DOHH2 (cell line): Measurements from ENCODE around the gene CDH26.
"Not testable (repeated sequence)": the region's sequence is repeated elsewhere in the genome, so short reads cannot be mapped to it uniquely, and the experiment has no call there.

Experiments
- EZH2phosphoT487 ChIP-seq: fragments of 200-600 bp; sonication (generic); IDR thresholded peaks from 2 replicates; pipeline ENCODE4 v1.6.1; 2017; ENCODE audit warnings: borderline replicate concordance, mild to moderate bottlenecking, antibody characterized with exemption, low read length, moderate library complexity, mixed read lengths
- TF ChIP-seq, protein P1 (sequence below): fragments of 200-600 bp; sonication (generic); IDR thresholded peaks from one replicate; pipeline ENCODE4 v1.5.1; 2014; ENCODE audit warnings: antibody characterized with exemption, mild to moderate bottlenecking, low read depth, low read length; ENCODE audit not compliant: poor library complexity, severe bottlenecking

DNA sequence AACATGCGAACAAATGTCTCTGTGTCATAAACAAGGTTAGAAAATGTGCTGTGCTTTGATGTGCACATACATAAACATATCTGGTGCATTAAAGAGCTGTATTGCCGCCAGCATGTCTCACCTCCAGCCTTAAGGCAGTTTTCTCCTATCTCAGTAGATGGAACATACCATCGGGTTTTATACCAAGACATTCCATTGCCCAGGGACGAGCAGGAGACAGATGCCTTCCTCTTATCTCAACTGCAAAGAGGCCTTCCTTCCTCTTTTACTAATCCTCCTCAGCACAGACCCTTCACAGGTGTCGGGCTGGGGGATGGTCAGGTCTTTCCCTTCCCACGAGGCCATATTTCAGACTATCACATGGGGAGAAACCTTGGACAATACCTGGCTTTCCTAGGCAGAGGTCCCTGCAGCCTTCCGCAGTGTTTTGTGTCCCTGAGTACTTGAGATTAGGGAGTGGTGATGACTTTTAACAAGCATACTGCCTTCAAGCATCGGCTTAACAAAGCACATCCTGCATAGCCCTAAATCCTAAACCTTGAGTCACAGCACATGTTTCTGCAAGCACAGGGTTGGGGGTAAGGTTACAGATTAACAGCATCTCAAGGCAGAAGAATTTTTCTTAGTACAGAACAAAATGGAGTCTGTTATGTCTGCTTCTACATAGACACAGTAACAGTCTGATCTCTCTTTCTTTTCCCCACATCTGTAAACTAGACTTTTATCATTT lies 83.4 kb downstream of the CDH26 start:
- TF ChIP-seq EZH2phosphoT487 = not testable (repeated sequence)
- TF ChIP-seq, protein P1, sequence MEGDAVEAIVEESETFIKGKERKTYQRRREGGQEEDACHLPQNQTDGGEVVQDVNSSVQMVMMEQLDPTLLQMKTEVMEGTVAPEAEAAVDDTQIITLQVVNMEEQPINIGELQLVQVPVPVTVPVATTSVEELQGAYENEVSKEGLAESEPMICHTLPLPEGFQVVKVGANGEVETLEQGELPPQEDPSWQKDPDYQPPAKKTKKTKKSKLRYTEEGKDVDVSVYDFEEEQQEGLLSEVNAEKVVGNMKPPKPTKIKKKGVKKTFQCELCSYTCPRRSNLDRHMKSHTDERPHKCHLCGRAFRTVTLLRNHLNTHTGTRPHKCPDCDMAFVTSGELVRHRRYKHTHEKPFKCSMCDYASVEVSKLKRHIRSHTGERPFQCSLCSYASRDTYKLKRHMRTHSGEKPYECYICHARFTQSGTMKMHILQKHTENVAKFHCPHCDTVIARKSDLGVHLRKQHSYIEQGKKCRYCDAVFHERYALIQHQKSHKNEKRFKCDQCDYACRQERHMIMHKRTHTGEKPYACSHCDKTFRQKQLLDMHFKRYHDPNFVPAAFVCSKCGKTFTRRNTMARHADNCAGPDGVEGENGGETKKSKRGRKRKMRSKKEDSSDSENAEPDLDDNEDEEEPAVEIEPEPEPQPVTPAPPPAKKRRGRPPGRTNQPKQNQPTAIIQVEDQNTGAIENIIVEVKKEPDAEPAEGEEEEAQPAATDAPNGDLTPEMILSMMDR = not testable (repeated sequence)
